Limb (tissue), 2 donors: ENCODE data around the gene SRSF1.

Experiments used
- DNase-seq, 2 donors: peaks; one replicate each; pipeline ENCODE4 v3.0.0-alpha.2; 2016; ENCODE audit errors: extremely low spot score in 2 of 2

Gene SRSF1

DNA sequence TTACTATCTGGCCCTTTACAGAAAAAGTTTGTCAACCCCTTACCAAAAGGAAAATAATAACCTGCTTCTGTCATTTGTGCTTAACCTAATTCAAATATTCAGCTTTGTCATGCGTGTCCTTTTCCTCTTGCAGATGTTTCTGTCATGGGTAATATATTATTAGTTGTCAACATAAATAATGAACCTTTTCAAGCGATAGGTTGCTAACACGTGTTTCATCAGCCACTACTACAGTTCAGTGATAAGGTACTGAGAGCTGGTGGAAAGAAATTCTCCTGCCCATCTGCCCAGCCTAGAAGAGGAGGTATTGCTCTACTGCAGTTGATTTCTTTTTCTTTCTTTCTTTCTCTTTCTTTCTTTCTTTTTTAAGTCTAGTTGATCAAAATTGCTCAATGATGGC, 12.0 kb upstream of the SRSF1 start:
- DNase-seq = no peak

DNA sequence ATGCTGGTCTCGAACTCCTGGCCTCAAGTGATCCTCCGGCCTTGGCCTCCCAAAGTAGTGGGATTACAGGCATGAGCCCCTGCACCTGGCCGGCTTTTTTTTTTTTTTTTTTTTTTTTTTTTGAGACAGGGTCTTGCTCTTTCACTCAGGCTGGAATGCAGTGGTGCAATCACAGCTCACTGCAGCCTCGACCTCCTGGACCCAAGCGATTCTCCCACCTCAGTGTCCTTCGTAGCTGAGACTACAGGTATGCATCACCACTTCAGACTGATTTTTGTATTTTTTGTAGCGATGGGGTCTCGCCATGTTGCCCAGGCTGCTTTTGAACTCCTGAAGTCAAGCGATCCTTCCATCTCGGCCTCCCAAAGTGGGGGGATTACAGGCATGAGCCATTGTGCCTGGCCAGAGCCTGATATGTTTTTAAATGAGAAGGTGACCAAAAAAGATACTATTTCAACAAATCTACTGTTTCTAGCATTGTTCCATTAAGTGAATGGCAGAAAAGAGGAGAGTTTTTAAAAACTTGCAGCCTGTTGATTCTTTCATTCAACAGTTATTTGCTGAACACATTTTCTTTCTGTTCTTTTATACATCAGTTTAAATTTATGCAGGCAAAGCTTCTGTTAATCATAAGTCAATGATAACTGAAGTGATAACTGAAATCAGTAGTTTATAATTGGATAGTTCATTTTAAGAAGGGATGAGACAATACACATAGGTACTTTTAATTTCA, 3.2 kb upstream of the SRSF1 start:
- DNase-seq = no peak

DNA sequence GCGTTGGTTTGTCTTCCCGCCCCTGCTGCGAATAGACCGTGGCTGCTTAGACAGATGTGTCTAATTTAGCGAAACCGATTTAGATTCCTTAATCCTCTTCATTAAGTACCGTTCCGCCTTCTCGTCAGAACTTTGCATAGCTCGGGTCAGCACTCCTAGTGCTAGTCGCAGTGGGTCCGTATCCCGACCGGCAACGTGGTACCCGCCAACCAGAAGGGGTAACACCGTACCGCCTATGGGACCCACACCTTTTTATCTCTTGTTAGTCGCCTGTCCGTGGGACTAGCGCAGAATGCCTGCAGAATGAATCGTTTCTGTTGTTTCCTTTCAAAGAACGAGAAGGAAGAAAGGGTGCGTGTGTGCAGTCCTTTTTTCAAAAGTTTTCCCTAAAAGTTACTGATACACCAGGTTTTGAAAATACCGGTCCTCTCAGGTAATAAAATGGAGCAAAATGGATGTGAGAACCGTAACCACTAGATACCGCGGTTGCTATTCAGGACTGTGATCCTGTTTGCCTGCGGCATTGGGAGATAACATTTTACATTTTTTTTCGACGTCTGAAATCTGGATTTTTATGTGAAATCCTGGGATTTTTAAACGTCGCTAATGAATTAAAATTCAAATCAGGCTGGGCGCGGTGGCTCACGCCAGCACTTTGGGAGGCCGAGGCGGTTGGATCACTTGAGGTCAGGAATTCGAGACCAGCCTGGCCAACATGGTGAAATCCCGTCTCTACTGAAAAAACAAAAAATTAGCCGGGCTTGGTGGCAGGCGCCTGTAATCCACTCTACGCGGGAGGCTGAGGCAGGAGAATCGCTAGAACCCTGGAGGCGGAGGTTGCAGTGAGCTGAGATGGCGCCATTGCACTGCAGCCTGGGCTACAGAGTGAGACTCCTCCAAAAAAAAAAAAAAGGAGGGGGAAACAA, 998 bp upstream of the SRSF1 start:
- DNase-seq = no peak

DNA sequence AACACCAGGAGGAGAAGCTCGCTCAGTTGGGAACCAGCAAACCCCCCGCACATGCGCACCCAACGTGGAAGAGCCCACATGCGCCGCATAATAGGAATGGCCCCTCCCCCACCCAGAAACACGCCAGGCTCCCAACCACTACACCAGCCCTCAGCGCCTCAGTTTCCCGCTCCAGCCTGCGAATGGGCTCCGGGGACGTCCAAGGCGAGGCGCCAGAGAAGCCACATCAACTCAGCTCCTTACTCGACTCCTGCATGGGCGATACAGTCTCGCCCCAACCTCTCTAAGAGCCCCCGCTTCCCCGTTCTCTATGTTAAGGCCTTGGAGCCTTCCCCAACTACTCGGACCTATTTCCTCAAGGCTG, 504 bp downstream of the SRSF1 start:
- peak; percentile 67 to 88 for DNase-seq

DNA sequence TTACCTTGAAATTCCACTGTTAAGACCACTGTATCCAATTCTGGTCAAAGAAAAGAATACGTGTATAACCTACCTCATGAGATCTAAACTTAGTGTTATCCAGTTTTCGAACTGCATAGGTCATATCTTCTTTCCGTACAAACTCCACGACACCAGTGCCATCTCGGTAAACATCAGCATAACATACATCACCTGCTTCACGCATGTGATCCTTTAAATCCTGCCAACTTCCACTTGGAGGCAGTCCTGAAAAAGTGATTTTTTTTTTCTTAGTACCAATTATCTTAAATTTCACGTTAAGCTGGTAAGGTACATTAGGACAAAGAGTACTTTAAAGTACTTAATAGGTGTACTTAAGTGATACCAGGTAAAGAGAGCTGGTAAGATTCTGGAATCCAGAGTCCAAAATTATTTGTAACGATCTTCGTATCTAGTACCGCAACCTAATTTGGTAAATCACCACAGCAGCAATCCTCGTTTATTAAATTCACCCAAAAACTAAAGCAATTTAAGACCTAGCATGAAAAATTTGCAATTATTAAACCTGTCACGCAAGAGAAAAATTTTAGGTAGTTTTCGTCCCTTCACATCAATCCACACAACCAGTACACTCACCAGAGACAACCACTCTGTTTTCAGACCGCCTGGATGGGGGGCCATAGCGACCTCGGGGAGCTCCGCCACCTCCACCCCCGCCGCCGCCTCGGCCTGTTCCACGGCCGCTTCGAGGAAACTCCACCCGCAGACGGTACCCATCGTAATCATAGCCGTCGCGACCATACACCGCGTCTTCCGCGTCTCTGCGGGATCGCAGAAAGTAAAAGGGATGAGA, 1.1 kb downstream of the SRSF1 start:
- no peak for DNase-seq

DNA sequence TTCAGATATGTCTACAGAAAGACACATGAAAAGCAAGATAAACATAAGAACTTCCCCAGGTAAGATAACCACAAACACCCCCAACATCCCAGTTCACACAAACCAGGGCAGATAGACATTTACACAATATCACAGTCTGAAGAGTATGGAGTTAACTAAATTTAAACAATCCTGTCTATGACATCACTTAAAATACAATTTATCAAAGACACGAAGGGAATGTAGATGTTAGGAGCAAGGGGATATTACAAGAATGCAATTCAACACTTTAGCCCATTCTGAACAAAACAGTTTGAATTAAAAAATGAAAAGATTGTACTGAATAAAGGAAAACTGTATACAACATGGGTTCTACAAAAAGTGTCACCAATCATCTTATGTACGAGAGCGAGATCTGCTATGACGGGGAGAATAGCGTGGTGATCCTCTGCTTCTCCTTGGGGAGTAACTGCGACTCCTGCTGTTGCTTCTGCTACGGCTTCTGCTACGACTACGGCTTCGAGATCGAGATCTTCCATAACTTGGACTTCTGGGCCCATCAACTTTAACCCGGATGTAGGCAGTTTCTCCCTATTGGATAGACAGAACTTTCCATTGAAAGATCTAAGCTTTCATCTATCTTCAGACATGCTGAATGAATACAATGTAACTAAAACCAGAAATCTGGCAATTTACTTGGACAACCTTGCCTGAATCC, 1.9 kb downstream of the SRSF1 start:
- DNase-seq = no peak

DNA sequence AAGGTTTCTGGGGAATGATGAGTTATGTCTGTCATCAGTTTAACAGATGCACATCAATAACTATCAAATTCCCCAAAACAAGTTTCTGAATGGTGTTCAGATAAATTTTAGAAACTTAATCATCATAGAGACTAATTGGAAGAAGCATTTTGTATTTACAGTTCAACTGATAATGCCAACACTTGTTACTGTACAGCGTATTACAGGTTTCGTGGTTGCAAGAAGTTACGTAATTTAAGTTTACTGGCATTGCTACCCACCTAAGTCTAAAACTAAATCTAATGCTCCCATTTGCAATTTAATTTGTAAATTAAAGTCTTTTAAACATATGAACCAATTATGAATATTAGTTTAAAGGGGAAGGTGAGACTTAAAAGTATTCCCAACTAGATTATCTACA, 3.0 kb downstream of the SRSF1 start:
- DNase-seq = no peak

DNA sequence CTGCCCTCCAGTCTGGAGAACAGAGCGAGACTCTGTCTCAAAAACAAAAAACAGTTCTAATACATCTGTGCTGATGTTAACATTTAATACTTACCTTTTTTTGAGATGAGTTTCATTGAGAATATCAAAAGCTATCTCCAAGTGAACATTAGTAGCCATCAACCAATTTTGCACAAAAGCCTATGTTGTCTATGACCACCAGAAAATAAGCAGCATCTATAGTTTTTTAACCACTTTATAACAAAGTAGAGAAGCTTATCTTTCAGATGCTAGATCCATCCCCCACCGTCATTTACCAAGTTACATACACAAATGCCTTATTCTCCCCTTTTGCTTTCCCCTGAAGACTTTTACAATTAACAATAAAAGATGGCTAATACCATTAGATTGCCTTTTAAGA, 4.1 kb downstream of the SRSF1 start:
- no peak for DNase-seq

DNA sequence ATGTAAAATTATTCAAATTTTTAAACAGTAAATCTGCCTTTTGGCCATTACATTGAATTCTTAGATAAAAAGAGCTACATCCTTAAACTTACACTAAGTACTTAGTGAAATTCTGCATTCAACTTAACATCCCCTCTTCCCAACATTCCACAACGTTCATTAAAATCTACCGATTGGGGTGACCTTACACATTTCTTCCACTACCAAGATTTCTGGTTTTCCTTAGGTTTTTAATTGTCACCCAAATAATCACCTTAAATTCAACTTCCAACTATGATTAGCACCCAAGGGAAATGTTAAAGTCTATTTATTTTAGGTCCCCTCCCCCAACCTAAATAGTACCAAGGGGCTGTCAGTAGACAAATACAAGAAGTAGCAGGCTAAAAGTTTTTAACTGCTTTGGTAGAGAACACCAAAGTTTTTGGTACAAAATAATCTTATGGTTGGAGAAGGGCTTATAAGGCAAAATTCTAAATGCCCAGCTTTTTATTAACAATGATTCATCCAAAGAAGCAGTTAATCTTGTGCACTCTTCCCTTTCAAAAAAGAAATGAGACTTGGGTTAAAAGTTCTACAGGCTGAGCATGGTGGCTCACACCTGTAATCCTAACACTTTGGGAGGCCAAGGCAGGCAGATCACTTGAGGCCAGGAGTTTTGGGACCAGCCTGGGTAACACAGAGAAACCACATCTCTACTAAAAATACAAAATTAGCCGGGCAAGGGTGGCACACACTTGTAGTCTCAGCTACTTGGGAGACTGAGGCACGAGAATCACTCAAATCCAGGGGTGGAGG, 4.7 kb downstream of the SRSF1 start:
- no peak for DNase-seq

DNA sequence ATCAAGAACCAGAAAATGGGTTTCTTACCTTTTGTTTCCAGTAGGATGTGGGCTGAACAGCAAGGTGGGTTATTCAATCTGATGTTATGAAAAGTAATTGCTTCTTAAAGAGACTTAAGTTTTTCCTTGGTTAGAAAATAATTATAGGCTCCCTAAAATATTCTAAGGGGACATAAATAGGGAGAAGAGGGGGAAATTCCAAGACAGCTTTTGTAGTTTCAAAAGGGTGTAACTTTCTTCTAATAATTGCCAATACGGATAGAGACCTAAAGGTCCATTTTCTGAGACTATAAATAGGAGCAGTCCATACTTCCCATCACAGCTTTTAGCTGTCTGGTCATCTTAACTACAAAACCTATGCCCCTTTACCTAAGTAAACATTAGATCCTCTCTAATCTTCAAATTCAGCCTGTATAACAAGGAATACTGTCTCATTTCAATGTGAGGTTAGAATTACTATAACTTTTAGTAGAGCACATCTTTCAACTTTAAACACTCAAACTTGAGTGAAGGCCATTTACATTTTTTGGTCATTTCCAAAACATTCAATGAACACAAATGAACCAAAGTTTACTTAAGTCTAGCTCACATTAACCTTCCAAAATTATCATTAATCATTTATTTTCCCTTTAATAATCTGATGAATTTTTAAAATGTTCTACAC, 5.5 kb downstream of the SRSF1 start:
- no peak for DNase-seq

DNA sequence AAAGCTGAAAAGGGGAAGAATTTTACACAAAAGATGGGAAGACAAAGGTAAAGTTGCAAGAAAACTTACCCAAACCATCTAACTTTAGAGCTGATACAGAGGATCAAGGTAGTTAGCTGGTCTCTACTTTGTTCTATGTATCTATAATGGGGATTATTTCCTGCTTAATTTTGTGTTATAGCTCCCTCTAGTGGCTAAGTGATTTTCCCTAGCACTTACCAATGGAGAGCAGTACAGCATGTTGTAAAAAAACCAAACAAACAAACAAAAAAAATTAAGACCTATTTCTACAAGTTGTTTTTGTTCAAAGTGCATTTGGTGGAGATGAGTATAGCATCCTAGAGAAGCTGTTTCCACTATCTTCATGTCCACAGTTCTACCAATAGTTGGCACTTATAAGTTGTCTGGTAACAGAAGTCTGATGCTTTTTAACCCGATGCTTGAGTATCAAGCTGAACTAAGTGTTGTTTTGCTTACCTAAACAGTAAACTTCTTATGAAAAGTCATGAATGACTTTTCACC, 7.5 kb downstream of the SRSF1 start:
- DNase-seq = peak in 1 of 2 donors; percentile 87

DNA sequence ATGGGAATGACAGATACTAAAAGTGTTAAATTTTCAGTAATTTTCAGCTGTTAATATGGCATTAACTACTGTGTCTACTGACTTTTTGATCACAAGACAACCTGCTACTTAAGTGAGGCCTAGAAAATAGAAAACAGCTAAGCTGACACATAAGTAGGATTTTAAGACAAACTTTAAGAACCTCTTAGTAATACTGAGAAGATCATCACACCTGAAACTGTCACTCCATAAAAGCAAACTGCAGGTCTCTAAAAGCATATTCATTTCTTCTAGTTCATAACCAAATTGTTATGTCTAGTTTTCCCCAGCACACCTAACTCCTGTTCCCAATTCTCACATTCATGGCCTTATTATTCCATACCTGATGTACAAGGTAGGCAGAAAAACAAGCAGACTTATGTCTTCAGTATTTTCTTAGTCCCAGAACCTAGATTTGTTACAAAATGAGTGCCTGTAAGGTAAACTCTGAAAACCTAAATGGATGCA, 8.0 kb downstream of the SRSF1 start:
- DNase-seq = no peak

DNA sequence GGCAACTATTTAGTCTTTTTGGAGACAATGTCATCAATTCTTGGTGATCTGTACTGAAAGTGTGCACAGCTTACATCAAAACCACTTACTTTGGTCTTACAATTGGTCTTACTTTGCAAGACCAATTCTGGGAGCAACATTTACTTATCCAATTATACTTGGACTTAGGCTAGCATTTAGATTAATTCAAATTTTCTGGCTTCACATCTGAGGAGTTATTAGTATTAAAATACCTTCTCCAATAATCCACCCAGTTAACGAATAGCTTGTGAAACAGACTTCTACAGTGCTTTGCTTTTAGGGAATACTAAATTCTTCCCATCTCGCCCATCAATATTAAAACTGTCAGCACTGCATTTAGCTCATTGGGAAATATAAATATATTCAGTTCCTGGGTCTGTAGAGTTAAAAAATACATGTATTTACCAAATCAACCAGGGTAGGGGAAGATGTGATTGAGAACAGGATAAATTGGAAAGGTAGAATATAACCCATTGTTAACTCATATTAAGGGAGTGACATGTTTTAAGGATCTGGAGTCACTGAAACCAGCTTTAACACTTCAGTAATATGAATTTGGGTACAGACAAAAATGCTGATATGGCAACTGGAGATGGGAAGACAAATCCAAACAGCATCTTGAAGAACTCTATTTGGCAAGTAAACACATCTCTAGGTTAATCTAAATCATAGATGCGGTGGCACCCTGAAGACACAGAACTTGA, 9.8 kb downstream of the SRSF1 start:
- no peak for DNase-seq

DNA sequence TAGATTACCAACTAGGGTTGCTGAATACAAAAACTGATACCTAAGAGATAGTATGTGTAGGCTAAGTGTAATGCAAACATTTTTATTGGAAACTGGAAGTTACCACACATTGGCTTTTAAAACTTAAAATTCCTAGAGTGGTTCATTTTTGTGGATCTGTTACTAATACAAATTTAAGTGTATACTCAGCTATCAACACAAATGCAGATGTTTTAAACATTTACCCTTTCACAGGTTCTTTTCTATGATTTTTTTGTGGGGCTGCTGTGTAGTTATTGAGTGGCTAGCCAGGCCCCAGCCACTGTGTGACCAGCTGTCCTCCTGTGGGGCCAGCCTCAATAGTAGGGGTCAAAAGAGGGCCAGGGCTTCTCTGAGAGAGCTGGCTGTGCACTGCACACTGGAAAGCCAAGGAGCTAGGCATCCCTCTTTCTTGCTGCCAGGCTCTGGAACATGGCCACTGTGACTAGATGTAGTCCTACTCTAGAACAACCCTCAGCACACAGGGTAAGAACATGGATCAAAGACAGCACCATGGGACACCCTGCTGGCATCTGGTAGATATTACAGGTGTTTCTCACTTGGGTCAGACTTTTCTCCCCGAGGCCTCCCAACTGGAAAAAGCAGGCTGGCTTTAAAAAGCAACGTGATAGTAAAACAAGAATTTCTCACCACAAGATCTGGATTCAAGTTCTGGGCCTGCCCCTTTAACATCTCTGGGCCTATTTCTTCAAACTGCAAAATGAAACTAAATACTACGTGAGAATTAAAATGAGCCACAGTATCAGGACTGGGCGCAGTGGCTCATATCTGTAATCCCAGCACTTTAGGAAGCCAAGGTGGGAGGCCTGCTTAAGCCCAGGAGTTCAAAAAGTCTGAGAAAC, 11.7 kb downstream of the SRSF1 start:
- DNase-seq = peak; percentile 68 to 74

DNA sequence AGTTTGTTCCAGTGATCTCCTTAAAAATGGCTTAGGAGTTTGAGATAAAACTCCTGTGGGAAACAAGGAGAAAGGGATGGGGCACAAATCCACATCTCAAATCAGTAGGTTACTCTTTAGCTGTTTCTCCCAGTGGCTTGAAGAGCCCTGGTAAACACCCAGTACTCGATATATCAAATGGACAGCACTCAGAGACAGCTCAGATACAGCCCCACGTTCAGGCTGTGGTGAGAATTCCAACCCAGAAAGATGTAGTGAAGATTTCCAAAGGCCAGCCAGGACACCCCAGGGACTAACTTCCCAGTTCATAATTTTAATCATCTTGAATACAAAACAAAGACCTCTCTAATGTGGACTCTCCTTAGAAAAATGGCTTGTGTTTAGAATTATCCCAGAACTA, 12.6 kb downstream of the SRSF1 start:
- no peak for DNase-seq

DNA sequence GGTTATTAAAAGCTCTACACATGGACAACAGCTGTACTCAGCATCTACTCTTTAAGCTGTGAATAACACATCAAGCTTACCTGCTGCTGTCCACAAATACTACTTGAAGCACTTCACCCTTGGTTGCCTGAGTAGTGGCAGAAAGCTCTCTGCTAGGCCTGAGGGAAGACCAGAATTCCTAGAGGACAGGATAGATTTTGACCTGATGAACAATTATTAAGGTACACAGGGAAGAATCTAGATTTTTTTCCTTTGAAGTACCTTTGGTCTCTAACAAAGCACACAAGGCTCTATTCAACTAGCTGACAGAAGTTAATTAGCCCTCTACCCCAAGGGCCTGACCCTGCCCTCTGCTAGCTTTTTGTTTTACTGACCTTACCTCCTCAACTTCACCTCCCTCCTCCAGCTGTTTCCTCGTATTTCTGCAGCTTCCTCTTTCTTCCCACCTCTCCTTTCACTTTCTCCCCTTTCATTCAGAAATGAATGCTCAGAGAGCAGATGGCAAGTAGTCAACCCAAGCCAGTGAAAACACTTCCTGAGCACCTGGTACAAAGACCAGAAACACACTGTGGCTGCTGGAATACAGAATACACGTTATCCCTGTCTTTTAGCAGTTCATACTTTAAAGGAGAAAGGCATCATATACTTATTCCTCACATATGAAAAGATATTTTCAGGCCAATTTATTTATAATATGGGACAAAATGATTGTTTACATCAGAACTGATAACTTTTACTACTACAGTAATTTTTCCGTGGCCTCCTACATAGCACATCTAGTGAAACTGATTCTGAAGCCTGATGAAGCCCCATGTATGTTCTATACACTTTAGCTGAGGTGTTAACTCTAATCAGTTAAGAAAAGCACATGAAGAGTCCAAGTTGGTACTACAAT, 13.3 kb downstream of the SRSF1 start:
- DNase-seq = no peak

DNA sequence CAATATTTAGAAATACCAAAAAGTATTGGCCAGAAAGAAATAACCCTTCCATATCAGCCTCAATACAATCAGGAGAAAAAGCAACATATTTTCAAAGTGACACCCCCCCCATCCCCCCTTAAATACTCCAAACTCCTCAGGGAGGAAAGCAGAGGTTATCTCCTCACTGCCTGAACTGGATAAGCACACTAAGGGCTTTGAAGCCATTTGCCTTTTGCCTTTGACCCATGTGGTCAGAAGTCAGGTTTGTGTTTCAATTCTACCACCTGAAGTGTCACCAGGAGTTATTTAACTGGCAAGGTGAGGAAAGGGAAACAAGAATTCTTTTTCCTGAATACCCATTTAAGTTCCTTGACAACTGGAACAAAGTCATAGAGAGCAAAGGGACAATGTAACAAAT, 15.5 kb downstream of the SRSF1 start:
- DNase-seq = no peak
